ENCODE data around the gene ADAMTS16. TPM values are rescaled to one million over a fixed set of nuclear protein-coding genes. Genes with fewer than 3 reads are reported as not detected.

ADAMTS16 gene
- total RNA-seq, 4 donors from 2014 or later = not detected

- Histone ChIP-seq H3K27me3 (no peaks in the 10 kb centered on the region), H3K4me1 (no peaks in the 10 kb centered on the region), H3K4me3 (no peak overlapping the region), H3K36me3 (no peaks in the 10 kb centered on the region), H3K9me3 (no peaks in the 10 kb centered on the region), H3K27ac (no peak overlapping the region)
- TF ChIP-seq POLR2A (IDR thresholded peaks at IDR 0.05) = no peak
- TF ChIP-seq, protein P1, sequence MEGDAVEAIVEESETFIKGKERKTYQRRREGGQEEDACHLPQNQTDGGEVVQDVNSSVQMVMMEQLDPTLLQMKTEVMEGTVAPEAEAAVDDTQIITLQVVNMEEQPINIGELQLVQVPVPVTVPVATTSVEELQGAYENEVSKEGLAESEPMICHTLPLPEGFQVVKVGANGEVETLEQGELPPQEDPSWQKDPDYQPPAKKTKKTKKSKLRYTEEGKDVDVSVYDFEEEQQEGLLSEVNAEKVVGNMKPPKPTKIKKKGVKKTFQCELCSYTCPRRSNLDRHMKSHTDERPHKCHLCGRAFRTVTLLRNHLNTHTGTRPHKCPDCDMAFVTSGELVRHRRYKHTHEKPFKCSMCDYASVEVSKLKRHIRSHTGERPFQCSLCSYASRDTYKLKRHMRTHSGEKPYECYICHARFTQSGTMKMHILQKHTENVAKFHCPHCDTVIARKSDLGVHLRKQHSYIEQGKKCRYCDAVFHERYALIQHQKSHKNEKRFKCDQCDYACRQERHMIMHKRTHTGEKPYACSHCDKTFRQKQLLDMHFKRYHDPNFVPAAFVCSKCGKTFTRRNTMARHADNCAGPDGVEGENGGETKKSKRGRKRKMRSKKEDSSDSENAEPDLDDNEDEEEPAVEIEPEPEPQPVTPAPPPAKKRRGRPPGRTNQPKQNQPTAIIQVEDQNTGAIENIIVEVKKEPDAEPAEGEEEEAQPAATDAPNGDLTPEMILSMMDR (IDR thresholded peaks at IDR 0.05 in 4 of 5, conservative IDR thresholded peaks at IDR 0.05 in 1 of 5) = no peak
- in situ Hi-C loops (cut with MboI; ENCODE audit: low sequenced_read_pairs in 4 of 4) = no loop called here
- intact Hi-C loops (cut with DNase I; ENCODE audit: low total_unique reads) = no loop called here
- DNase-seq (no peak), ATAC-seq (no peak)
Observed at GRCh38 chr5:5287419-5287818, 147.3 kb downstream of the ADAMTS16 start.

DNA sequence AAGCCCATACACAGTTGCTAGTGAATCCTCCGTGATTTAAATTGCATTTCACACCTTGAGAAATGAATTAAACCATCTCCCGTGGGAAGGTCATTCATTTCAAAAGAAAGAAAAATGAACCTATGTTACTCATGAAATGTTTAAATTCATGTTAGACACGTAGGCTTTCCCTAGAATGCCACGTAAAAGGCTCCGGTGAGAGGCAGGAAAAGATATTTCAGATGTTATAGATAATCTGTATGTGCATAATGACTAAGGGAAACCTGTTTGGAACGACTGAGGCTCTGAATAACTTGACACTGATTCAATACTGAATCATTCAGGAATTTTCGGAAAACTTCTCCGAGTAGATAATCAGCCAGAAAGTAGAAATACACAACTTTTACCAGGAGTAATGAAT lies 148.1 kb downstream of the ADAMTS16 start:
- H3K36me3 ChIP-seq = no peaks in the 10 kb centered on the region
- H3K4me3 ChIP-seq = no peak overlapping the region
- no peak overlapping the region for H3K27ac ChIP-seq
- intact Hi-C loops (cut with DNase I; ENCODE audit: low total_unique reads) = no loop called here
- H3K4me1 ChIP-seq = no peaks in the 10 kb centered on the region
- ATAC-seq (no peak), DNase-seq (no peak)
- no peaks in the 10 kb centered on the region for H3K9me3 ChIP-seq
- in situ Hi-C loops (cut with MboI; ENCODE audit: low sequenced_read_pairs in 4 of 4) = no loop called here
- H3K27me3 ChIP-seq = no peaks in the 10 kb centered on the region
- TF ChIP-seq, protein P1 (IDR thresholded peaks at IDR 0.05 in 4 of 5, conservative IDR thresholded peaks at IDR 0.05 in 1 of 5) = no peak
- no peak for TF ChIP-seq POLR2A (IDR thresholded peaks at IDR 0.05)

DNA sequence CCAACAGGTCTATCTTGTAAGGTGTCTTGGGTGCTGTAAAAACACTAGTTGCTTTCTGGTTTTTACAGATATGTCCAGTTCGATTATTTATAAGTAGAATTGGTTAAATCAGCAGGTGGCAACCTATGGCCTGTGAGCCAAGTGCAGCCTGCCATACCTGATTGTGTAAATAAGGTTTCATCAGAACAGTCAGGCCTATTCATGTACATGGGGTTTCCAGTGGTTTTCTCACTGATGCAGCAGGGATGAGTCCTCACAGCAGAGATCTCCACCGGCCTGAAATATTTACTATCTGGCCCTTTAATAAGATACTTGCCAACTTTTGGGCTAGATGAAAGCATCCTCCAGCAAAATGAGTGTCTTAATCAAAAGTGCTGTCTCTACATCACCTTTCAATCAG lies 149.4 kb downstream of the ADAMTS16 start:
- no peaks in the 10 kb centered on the region for H3K27me3 ChIP-seq
- no peaks in the 10 kb centered on the region for H3K4me1 ChIP-seq
- in situ Hi-C loops (cut with MboI; ENCODE audit: low sequenced_read_pairs in 4 of 4) (no loop called here), intact Hi-C loops (cut with DNase I; ENCODE audit: low total_unique reads) (no loop called here)
- DNase-seq (no peak), ATAC-seq (no peak)
- TF ChIP-seq POLR2A (IDR thresholded peaks at IDR 0.05) = no peak
- TF ChIP-seq, protein P1 (IDR thresholded peaks at IDR 0.05 in 4 of 5, conservative IDR thresholded peaks at IDR 0.05 in 1 of 5) = no peak
- no peaks in the 10 kb centered on the region for H3K9me3 ChIP-seq
- H3K36me3 ChIP-seq = no peaks in the 10 kb centered on the region
- H3K27ac ChIP-seq = no peak overlapping the region
- H3K4me3 ChIP-seq = no peak overlapping the region

DNA sequence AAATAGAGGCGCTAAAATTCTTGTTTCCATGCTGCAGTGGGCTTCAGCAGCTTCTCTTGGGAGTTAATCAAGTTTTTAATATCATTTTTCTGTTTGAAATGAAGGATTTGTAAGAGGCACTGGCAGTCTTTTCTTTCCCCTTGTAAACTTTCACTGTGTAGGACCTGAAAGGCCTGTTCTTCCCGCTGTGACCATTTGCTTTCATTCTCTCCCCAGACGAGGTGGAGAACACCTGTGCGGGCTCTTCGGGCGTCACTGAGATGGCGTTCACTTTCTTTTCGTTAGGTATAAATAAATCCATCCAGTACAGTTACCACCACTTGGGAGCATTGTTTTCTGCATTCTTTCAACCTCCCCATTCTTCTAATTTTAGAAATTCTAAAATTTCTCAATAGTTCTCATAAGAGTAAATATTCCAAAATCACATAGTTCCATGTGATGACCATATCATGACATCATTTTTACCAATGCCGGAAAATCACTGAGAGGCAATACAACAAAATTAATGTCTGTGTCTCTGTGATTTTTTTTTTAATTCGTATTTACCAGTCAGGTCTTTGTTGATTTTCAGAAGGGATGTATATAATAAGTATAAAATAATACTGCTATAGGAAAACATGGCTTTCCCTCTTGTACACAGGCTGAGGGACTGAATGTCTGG lies 150.7 kb downstream of the ADAMTS16 start:
- H3K27me3 ChIP-seq = no peaks in the 10 kb centered on the region
- no peaks in the 10 kb centered on the region for H3K4me1 ChIP-seq
- intact Hi-C loops (cut with DNase I; ENCODE audit: low total_unique reads) = no loop called here
- ATAC-seq (no peak), DNase-seq (no peak)
- TF ChIP-seq, protein P1 (IDR thresholded peaks at IDR 0.05 in 4 of 5, conservative IDR thresholded peaks at IDR 0.05 in 1 of 5) = no peak
- TF ChIP-seq POLR2A (IDR thresholded peaks at IDR 0.05) = no peak
- H3K27ac ChIP-seq = no peak overlapping the region
- no peaks in the 10 kb centered on the region for H3K36me3 ChIP-seq
- H3K9me3 ChIP-seq = no peaks in the 10 kb centered on the region
- in situ Hi-C loops (cut with MboI; ENCODE audit: low sequenced_read_pairs in 4 of 4) = no loop called here
- no peak overlapping the region for H3K4me3 ChIP-seq

DNA sequence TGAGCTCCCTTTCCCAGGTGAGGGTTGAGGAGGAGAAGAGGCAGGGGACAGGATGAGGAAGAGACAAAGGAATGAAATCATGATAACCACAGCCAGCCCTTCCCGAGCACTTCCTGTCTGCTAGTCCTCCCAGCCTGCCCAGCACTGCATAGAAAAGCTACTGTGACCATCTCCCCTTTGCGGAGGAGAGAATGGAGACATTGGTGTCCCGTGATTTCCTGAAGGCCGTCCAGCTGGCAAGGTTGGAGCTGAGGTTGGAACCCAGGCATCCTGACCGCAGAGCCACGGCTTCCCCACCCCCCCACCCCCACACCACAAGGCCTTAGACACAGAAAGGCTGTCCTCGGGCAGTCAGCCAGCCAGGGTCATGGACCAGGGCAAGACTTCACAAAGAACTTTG lies 151.2 kb downstream of the ADAMTS16 start:
- no peak for DNase-seq
- intact Hi-C loops (cut with DNase I; ENCODE audit: low total_unique reads) (no loop called here), in situ Hi-C loops (cut with MboI; ENCODE audit: low sequenced_read_pairs in 4 of 4) (no loop called here)
- H3K36me3 ChIP-seq = no peaks in the 10 kb centered on the region
- H3K27ac ChIP-seq = no peak overlapping the region
- H3K4me3 ChIP-seq = no peak overlapping the region
- no peak for ATAC-seq
- H3K9me3 ChIP-seq = no peaks in the 10 kb centered on the region
- H3K27me3 ChIP-seq = no peaks in the 10 kb centered on the region
- TF ChIP-seq, protein P1 (IDR thresholded peaks at IDR 0.05 in 4 of 5, conservative IDR thresholded peaks at IDR 0.05 in 1 of 5) = no peak
- no peak for TF ChIP-seq POLR2A (IDR thresholded peaks at IDR 0.05)
- H3K4me1 ChIP-seq = no peaks in the 10 kb centered on the region
